ENCODE data around the gene CALHM4.

The CALHM4 gene

GRCh38 chr6:116579143-116579542 lies 25.6 kb downstream of the CALHM4 start:
- Histone ChIP-seq H3K4me3 (ENCODE audit: low read length) (no peak overlapping the region), H3K27ac (ENCODE audit: low read length) (no peak overlapping the region), H3F3A (ENCODE audit: insufficient read depth, low read length) (no peaks in the 10 kb centered on the region), H2AFZ (ENCODE audit: low read length) (no peak overlapping the region), H3K79me2 (ENCODE audit: low read length) (peaks cover 66% of the 10 kb centered on the region), H3K9me3 (replicated peaks; ENCODE audit: insufficient read depth, low read length) (no peaks in the 10 kb centered on the region), H3K4me2 (ENCODE audit: low read depth, low read length) (no peak overlapping the region), H4K20me1 (ENCODE audit: insufficient read depth, low read length) (no peaks in the 10 kb centered on the region; the same call in none of the 2 replicates), H3K36me3 (replicated peaks; ENCODE audit: insufficient read depth, low read length) (no peaks in the 10 kb centered on the region; the same call in 1 of the 2 replicates), H3K9me2 (replicated peaks; ENCODE audit: insufficient read depth, low read length) (no peaks in the 10 kb centered on the region), H3K9ac (ENCODE audit: low read length) (no peak overlapping the region), H3K27me3 (replicated peaks; ENCODE audit: insufficient read depth, low read length) (no peaks in the 10 kb centered on the region), H3K4me1 (ENCODE audit: low read length) (no peaks in the 10 kb centered on the region)
- TF ChIP-seq CTCF (IDR thresholded peaks at IDR 0.05; ENCODE audit: low read length) (no peak), EZH2 (optimal IDR thresholded peaks at IDR 0.05; ENCODE audit: low read depth, low read length) (no peak), EZH2phosphoT487 (IDR thresholded peaks at IDR 0.05; ENCODE audit: low read length) (no peak)
- DNase-seq = no peak

- peaks cover 56% of the 10 kb centered on the region for H3K79me2 ChIP-seq (ENCODE audit: low read length)
These were observed 26.6 kb downstream of the CALHM4 start for GRCh38 chr6:116580198-116580597.

DNA sequence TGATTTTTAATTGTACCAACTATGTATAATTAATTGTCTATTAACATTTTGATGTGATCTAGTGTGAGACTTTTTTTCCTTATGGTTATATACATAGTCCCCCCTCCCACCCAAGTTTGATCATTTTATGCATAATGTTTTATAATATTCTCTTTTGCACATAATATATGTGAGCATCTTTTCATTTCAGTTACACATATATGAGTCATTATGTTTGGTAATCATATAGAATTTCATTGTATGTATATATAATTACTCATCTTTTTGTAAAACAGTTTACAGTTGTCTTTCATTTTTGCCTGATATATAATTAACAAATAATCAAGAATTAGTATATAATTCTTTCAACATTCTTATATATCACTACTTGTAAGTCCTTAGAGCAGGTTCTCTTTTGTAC lies 32.7 kb downstream of the CALHM4 start:
- no peak for DNase-seq
- Histone ChIP-seq H3K27ac (ENCODE audit: low read length) (no peak overlapping the region), H2AFZ (ENCODE audit: low read length) (no peak overlapping the region), H3K4me2 (ENCODE audit: low read depth, low read length) (no peak overlapping the region), H3K9me3 (replicated peaks; ENCODE audit: insufficient read depth, low read length) (no peaks in the 10 kb centered on the region), H3K9ac (ENCODE audit: low read length) (no peak overlapping the region), H3K4me3 (ENCODE audit: low read length) (no peak overlapping the region), H3K27me3 (replicated peaks; ENCODE audit: insufficient read depth, low read length) (no peaks in the 10 kb centered on the region), H3K36me3 (replicated peaks; ENCODE audit: insufficient read depth, low read length) (peaks cover 2% of the 10 kb centered on the region; the same call in 1 of the 2 replicates), H3K9me2 (replicated peaks; ENCODE audit: insufficient read depth, low read length) (no peaks in the 10 kb centered on the region), H4K20me1 (ENCODE audit: insufficient read depth, low read length) (no peaks in the 10 kb centered on the region), H3F3A (ENCODE audit: insufficient read depth, low read length) (no peaks in the 10 kb centered on the region), H3K79me2 (ENCODE audit: low read length) (peaks cover 17% of the 10 kb centered on the region; the same call in 1 of the 2 replicates), H3K4me1 (ENCODE audit: low read length) (no peaks in the 10 kb centered on the region)
- TF ChIP-seq EZH2 (optimal IDR thresholded peaks at IDR 0.05; ENCODE audit: low read depth, low read length) (no peak), EZH2phosphoT487 (IDR thresholded peaks at IDR 0.05; ENCODE audit: low read length) (no peak), CTCF (IDR thresholded peaks at IDR 0.05; ENCODE audit: low read length) (no peak)

More at GRCh38 chr6:116580198-116580597, 26.6 kb downstream of the CALHM4 start:
- no peaks in the 10 kb centered on the region for H3K9me3 ChIP-seq (replicated peaks; ENCODE audit: insufficient read depth, low read length)
- H3F3A ChIP-seq (ENCODE audit: insufficient read depth, low read length) = no peaks in the 10 kb centered on the region
- no peak overlapping the region for H2AFZ ChIP-seq (ENCODE audit: low read length)
- H3K4me2 ChIP-seq (ENCODE audit: low read depth, low read length) = no peak overlapping the region
- H4K20me1 ChIP-seq (ENCODE audit: insufficient read depth, low read length) = no peaks in the 10 kb centered on the region; the same call in none of the 2 replicates
- no peak overlapping the region for H3K27ac ChIP-seq (ENCODE audit: low read length)
- no peak for DNase-seq
- H3K4me3 ChIP-seq (ENCODE audit: low read length) = no peak overlapping the region
- H3K9me2 ChIP-seq (replicated peaks; ENCODE audit: insufficient read depth, low read length) = no peaks in the 10 kb centered on the region
- H3K27me3 ChIP-seq (replicated peaks; ENCODE audit: insufficient read depth, low read length) = no peaks in the 10 kb centered on the region
- no peaks in the 10 kb centered on the region; the same call in 1 of the 2 replicates for H3K36me3 ChIP-seq (replicated peaks; ENCODE audit: insufficient read depth, low read length)
- no peak overlapping the region for H3K9ac ChIP-seq (ENCODE audit: low read length)
- no peaks in the 10 kb centered on the region for H3K4me1 ChIP-seq (ENCODE audit: low read length)
- TF ChIP-seq CTCF (IDR thresholded peaks at IDR 0.05; ENCODE audit: low read length) (no peak), EZH2 (optimal IDR thresholded peaks at IDR 0.05; ENCODE audit: low read depth, low read length) (no peak)

All from MM.1S (cell line).